ENCODE measurements around the gene DCP1A. TPM values are rescaled to one million over a fixed set of nuclear protein-coding genes. Genes with fewer than 3 reads are reported as not detected.

DCP1A gene
- total and polyA plus RNA-seq, 9 of the 15 experiments (the other 6 are each of a cell fraction or from before 2014, with no cell fraction given), result 6.6 to 33.7 (median 13.3) TPM

- TF ChIP-seq LEF1 (IDR thresholded peaks at IDR 0.05), result no peak
- TF ChIP-seq HEY1 (CRISPR knock-in tag; IDR thresholded peaks at IDR 0.05; ENCODE audit: borderline replicate concordance), result 0 out of 2 replicates have a peak, but pooled peaks have one; percentile 61
- TF ChIP-seq BRF2 (IDR thresholded peaks at IDR 0.05; ENCODE audit: borderline replicate concordance, insufficient read depth, insufficient read length), result no peak
- TF ChIP-seq FOXA1 (IDR thresholded peaks at IDR 0.05; ENCODE audit: borderline replicate concordance), result no peak
- TF ChIP-seq POLR2AphosphoS5 (IDR thresholded peaks at IDR 0.05; ENCODE audit: control insufficient read depth, insufficient read depth, low read depth, low read length), result no peak
- TF ChIP-seq MEIS2 (IDR thresholded peaks at IDR 0.05; ENCODE audit: partially characterized antibody), result peak; percentile 69
- TF ChIP-seq ELF4 (CRISPR knock-in tag; IDR thresholded peaks at IDR 0.05), result peak; percentile 96
- TF ChIP-seq, protein P1, sequence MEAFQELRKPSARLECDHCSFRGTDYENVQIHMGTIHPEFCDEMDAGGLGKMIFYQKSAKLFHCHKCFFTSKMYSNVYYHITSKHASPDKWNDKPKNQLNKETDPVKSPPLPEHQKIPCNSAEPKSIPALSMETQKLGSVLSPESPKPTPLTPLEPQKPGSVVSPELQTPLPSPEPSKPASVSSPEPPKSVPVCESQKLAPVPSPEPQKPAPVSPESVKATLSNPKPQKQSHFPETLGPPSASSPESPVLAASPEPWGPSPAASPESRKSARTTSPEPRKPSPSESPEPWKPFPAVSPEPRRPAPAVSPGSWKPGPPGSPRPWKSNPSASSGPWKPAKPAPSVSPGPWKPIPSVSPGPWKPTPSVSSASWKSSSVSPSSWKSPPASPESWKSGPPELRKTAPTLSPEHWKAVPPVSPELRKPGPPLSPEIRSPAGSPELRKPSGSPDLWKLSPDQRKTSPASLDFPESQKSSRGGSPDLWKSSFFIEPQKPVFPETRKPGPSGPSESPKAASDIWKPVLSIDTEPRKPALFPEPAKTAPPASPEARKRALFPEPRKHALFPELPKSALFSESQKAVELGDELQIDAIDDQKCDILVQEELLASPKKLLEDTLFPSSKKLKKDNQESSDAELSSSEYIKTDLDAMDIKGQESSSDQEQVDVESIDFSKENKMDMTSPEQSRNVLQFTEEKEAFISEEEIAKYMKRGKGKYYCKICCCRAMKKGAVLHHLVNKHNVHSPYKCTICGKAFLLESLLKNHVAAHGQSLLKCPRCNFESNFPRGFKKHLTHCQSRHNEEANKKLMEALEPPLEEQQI (IDR thresholded peaks at IDR 0.05), result no peak
- TF ChIP-seq ZMIZ1 (IDR thresholded peaks at IDR 0.05; ENCODE audit: low read depth in 2 of 2, low read length in 2 of 2), result no peak
- TF ChIP-seq ZNF707 (CRISPR knock-in tag; conservative IDR thresholded peaks at IDR 0.05), result peak; percentile 79
- peak; percentile 85 for TF ChIP-seq JUND (IDR thresholded peaks at IDR 0.05; ENCODE audit: borderline replicate concordance, low read depth, low read length)
- peak; percentile 91; the same call in 2 of the 3 replicates for TF ChIP-seq JUND (tag; IDR thresholded peaks at IDR 0.05; ENCODE audit: borderline replicate concordance, low read depth, low read length)
- TF ChIP-seq POLR2AphosphoS2 (IDR thresholded peaks at IDR 0.05; ENCODE audit: low read length), result no peak
- peak; percentile 91 for TF ChIP-seq CLOCK (CRISPR knock-in tag; IDR thresholded peaks at IDR 0.05; ENCODE audit: borderline replicate concordance)
- peak; percentile 98 for TF ChIP-seq ZNF644 (tag; IDR thresholded peaks at IDR 0.05; ENCODE audit: low read depth)
- TF ChIP-seq ZNF23 (CRISPR knock-in tag; IDR thresholded peaks at IDR 0.05), result peak; percentile 88
- TF ChIP-seq MEF2A (IDR thresholded peaks at IDR 0.05; ENCODE audit: control insufficient read depth, low read depth, low read length), result no peak
- no peak for TF ChIP-seq ZNF431 (CRISPR knock-in tag; IDR thresholded peaks at IDR 0.05)
- TF ChIP-seq ZNF668 (CRISPR knock-in tag; IDR thresholded peaks at IDR 0.05), result peak; percentile 98
Observed at GRCh38 chr3:53354945-53355498, 7.7 kb upstream of the DCP1A start (continued).

Measured in K562 (cell line).